GM19452 (cell line): ENCODE measurements around the gene CDC42EP2.

Source experiments
- ATAC-seq: cut with Tn5 transposase; IDR thresholded peaks from one replicate; pipeline ENCODE4 v1.9.1; 2021; ENCODE audit not compliant: unreplicated experiment

The CDC42EP2 gene, protein sequence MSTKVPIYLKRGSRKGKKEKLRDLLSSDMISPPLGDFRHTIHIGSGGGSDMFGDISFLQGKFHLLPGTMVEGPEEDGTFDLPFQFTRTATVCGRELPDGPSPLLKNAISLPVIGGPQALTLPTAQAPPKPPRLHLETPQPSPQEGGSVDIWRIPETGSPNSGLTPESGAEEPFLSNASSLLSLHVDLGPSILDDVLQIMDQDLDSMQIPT

DNA sequence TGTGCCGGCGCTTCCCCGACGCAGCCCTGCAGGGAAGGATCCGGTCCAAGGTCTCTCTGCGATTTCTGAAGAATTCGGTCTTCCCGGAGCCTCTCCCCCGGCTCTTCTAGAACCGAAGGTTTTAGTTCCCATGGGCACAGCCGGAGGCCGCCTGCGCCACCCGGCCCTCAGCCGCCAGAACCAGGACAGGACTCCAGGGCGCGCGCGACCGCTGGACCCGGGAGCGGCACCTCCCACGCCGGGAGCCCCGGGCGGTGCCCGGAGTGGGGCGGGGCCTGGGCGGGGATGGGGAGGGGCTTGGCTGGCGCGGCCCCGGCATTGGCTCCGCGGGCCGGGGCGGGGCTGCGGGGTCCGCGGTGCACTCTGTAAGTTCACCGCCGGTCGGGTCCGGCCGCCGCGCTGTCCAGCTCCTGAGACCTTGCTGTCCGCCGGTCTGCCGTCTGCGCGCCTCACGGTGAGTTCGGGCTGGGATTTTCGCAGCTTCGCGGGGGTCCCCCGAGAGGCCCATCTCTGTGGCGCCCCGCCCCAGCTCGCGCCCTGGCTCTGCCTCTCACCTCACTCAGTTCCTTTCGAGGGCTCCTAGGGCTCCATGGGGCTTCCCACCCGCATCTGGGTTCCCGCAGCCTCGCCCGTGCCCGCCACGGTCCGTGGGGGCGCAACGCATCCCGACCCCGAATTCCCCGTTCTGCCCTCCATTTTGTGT, at the start of gene CDC42EP2:
Gene CDC42EP2 (plus strand): TSS at position 366 of the 703 bp plus-strand sequence. CDS start 6,033 bp downstream, outside the sequence.
- ATAC-seq: peak; percentile 59

DNA sequence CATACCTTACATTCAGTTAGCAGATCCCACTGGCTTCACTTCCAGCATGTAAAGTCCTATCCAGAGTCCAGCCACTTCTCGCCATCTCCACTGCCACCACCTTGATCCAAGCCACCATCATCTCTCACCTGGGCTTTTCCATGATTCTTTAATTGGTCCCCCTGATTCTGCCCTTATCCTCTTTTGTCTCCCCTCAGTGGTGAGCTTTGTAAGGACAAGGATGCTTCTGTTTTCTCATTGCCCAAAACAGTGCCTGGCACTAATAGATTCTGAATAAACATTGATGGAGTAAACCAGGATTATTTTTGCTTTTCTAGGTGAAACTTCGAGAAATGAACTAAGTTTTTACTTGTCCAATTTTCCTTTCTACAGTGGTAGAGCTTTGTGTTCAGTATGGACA, 48.5 kb upstream of the CDC42EP2 start:
- no peak for ATAC-seq

DNA sequence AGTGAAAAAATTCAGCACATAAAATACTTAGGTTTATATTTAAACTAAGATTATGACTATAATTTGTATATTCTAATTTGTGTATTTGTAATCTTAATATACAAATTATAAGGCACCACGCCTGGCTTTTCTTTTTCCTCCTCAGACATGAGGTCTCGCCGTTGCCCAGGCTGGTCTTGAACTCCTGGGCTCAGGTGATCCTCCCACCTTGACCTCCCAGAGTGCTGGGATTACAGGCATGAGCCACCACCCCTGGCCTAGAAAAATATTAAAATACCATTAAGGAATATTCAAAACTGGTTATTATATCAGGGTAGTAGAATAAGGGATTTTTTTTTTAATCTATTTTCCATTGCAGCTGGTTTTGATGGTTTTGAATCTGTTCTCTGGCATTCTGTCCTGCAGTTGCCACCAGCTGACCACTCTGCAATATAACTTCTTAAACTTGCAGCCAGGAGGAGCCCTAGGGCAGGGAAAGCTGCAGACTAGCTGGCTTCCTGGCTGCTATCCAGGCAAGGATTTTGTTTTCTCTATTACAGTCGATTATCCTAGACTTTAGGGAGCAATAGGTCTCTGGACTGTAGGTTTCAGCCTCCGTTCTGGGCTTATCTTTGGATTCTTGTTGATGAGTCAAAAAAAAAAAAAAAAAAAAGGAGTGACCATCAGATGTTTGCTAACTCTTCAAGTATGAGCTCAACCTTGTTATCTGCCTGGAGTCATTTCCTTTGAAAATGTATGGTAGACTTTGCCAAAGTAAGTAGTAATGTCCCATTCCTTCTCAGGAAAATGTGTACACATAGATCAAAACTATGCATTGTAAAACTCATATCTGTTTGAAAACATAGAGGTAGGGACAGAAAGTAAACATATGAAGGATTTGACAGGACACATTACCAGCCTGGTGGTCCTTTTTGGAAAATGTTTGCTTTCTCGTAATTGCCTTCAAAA, 39.7 kb upstream of the CDC42EP2 start:
- ATAC-seq: no peak

- ATAC-seq: no peak
Observed at GRCh38 chr11:65275906-65276305, 38.8 kb upstream of the CDC42EP2 start.

DNA sequence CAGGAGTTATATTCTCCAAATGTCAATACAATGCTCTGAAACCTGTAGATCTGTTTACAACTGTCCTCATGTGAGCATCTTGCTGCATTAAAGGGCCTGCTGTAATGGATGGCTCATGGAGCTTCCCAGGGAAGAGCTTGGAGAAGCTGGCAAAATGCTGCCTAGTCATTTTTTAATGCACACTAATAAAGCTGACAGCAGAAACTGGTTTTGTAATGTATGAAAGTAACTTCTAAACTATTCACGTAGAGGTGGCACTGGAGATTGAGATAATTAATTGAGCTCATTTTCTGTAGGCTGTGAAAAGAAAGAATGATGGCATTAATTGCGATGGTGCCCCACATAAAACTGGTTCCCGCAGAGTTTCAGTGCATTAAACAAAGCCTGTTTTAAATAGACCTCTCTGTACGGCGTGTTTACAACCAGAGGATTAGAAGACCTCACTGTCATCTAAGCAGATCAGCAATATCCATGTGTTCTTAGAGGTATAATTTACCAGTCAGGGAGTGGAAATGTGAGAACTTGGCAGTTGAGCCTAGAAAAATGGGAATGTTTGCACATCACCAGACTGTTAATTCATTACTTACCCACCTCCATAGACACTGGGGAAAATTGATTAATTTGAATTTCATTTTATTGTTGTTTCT, 36.9 kb upstream of the CDC42EP2 start:
- no peak for ATAC-seq

DNA sequence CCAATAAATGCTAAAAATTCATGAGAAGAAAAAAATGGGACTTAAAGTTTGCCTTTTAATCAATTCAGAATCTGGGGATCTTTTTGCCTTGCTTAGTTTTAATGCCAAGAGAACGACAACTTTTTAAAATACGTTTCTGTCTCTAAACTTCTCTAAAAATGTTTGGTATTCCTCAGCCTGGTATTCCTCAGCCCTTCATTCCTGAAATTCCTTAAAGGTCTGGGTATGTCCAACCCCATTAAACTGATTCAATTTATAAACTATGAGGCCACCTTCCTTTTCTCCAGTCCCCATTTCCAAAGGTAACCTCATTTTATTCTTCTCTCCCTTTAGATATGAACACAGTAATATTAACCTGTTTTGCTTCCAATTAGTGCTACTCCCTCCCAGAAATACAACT, 36.3 kb upstream of the CDC42EP2 start:
- no peak for ATAC-seq

- ATAC-seq: no peak
Observed at GRCh38 chr11:65279279-65279678, 35.4 kb upstream of the CDC42EP2 start.

DNA sequence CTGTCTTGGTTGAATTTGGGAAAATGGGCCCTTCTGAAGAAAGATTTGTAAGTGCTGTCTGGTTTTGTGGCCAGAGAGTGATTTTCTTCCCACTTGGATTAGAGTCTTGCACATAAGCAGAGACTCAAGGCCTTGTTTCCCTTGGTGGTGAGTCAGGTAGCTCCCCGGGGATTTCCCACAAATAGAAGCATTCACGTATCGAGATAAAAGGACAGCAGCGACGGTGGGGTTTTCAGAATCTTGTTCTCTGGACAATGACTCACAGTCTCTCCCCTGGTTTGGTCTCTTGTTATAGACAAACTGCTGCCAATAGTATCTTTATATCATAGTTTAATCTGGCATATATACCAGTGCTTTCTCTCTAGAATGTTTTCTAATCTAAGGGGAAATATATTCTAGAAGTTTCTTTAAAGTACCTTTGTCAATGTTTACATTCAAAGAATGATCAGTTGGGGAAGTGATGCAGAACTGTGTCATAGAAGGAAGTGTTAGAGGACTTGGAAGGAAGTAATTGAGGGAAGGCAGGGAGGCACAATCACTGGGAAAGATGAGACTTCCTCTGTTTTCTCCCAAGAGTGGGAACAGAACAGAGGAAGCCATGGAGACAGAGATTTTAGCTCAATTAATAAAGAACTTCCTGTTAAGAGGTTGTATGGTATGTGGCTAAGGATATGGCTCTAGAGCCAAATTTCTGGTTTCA, 34.8 kb upstream of the CDC42EP2 start:
- ATAC-seq: no peak

GRCh38 chr11:65280646-65281045, 34.0 kb upstream of the CDC42EP2 start:
- ATAC-seq: no peak

DNA sequence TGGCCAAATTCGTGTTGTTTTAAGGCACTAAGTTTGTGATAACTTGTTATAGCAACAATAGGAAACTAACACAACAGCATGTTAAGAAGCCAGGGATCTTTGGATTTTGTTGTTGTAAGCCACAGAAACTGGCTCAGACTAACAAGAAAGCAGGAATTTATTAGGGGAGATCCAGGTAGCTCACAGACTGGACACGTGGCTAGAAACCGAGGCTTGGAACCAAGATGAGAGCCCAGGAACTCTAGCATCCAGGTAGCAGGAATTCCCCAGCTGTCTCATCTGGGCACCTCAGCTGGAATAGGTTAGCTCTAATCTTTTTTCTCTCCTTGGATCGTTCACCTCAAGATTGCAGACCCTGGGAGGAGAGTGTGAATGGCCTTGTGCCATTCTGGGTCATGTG, 28.0 kb upstream of the CDC42EP2 start:
- ATAC-seq: no peak

DNA sequence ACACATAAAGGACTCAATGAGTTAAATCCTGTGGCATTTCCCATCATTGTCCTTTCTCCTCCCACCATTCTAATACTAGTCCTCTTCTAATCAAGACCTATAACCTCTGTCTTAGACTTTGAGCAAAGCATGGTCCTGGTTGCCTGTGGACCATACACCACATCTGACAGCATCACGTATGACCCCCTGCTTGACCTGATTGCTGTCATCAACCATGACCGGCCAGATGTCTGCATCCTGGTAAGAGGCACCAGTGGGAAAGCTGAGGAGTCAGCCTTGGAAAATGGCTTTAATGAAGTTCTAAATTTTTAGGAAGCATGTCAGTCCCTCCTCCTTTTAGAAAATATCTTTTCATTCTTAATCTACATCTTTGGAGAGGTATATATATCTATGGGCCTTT, 27.1 kb upstream of the CDC42EP2 start:
- ATAC-seq: no peak

DNA sequence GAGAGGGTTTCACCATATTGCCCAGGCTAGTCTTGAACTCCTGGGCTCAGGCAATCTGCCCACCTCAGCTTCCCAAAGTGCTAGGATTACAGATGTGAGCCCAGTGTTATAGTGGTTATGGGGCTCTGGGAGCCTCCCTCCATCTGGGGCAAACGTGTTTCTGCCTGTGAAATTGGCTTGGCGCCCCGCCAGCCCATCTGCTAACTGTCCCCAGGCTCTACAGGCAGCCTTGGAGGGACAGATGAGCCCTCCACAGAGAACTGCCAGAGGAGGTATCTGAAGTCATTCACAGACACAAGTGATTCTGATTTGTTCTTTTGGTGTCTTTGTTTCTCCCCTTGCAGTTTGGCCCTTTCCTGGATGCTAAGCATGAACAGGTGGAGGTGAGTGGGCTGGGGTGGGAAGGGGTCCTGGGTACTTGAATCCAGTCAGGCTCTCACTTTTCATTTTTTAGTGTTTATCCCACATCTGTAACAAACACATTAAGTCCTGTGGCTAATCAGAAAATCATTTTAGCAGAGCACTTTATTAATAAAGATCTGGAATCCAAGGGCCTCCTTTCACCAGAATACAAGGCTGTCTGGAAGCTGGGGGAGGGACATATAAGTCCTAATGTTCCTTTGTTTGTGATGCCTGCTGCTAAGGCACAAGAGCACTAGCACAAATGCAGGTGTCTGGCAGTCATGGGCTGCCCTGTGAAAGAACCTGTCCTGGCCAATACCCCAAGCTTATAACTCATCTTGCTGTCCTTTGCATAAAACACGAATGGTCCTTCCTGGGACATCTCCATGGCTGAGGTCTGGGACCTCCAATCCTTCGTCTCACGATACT, 25.7 kb upstream of the CDC42EP2 start:
- ATAC-seq: no peak

- ATAC-seq: no peak
Observed at GRCh38 chr11:65290448-65291165, 24.1 kb upstream of the CDC42EP2 start.

- ATAC-seq: no peak
Observed at GRCh38 chr11:65291613-65292012, 23.1 kb upstream of the CDC42EP2 start.

DNA sequence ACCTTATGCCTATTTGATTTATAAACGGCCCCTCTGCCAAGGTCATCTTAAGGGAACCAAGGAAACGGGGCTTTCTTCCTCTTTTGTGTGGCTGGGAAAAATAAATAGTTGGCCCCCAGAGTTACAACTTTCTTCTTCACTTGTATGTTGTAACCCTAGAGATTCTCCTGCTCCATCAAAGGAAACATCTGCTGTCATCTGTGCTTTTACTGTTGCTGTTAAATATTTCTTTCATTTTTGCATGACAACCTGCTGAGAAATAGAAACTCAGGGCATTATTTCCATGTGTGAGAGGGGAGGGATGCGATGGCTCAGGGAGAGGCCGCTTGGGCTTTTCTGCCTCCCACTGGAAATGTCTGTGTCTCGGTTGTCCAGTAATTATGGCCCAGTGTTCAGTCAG, 21.8 kb upstream of the CDC42EP2 start:
- ATAC-seq: no peak

DNA sequence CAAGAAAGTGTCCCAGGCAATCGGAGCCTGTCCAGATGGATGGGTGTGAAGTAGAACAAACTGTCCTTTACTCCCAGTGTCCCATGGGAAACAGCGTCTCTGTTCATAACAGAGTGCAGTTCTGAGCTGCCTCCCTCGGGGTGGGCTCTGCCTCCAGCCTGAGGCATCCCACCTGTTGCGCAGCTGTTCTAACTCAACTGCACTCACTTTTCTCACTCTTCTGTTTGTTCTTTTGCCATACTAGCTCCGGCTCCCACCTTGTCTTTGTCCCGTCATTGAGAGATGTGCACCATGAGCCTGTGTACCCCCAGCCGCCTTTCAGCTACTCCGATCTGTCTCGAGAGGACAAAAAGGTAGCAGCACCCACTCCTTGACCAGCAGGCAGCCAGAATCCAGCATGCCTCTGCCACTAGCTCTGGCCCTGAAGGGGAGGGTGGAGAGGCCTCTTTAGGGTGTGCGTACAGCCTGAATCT, 20.7 kb upstream of the CDC42EP2 start:
- no peak for ATAC-seq

DNA sequence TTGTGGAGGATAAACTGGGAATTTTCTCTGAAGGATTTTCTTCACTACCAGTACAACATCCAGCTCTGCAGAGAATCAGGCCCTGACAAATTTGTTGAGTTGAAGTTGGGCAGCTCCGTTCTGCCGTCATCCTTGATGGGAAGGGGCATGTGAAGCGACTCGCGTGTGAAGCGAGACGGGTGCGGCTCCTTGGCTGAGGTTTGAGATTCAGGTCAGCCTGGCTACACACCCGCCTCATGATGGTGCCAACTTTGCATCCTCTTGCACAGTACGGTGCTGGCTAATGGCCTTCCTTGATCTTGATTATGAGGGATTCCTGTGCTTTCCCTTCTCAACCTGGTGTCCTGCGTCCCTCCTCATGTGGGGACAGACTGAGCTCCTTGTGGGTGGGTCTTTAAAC, 19.7 kb upstream of the CDC42EP2 start:
- no peak for ATAC-seq

GRCh38 chr11:65295571-65296341, 18.9 kb upstream of the CDC42EP2 start:
- ATAC-seq: no peak
